DOHH2 (cell line): Measurements from ENCODE around the gene HSPA13.

Experiments
- CTCF ChIP-seq: fragments of 200-600 bp; sonication (generic); IDR thresholded peaks from one replicate; pipeline ENCODE4 v1.5.1; 2014; ENCODE audit warnings: antibody characterized with exemption, mild to moderate bottlenecking, low read depth, low read length; ENCODE audit not compliant: poor library complexity, severe bottlenecking
- EZH2phosphoT487 ChIP-seq: fragments of 200-600 bp; sonication (generic); IDR thresholded peaks from 2 replicates; pipeline ENCODE4 v1.6.1; 2017; ENCODE audit warnings: borderline replicate concordance, mild to moderate bottlenecking, antibody characterized with exemption, low read length, moderate library complexity, mixed read lengths

GRCh38 chr21:14383596-14384180, 742 bp upstream of the HSPA13 start:
- TF ChIP-seq CTCF (no peak), EZH2phosphoT487 (no peak)
